Spinal cord (tissue), 10 donors: ENCODE measurements around the gene VASN. TPM values are rescaled to one million over a fixed set of nuclear protein-coding genes. Genes with fewer than 3 reads are reported as not detected.
"Not testable (repeated sequence)": the region's sequence is repeated elsewhere in the genome, so short reads cannot be mapped to it uniquely, and the experiment has no call there.

Experiments
- DNase-seq, 6 donors: peaks; one replicate each; pipeline versions ENCODE4 v3.0.0 to v3.0.0-alpha.2; 2013 to 2015; ENCODE audit warnings: low spot score in 6 of 6, low read depth in 4 of 6
- H3K27ac ChIP-seq: one replicate; pipeline ENCODE4 v1.5.1; 2013; ENCODE audit warnings: low read depth, low read length, control low read depth
- H3K27me3 ChIP-seq: one replicate; pipeline ENCODE4 v1.6.1; 2013; ENCODE audit warnings: low read length; ENCODE audit not compliant: control insufficient read depth, insufficient read depth
- H3K36me3 ChIP-seq: one replicate; pipeline ENCODE4 v1.6.1; 2013; ENCODE audit warnings: low read length; ENCODE audit not compliant: control insufficient read depth, insufficient read depth
- H3K4me1 ChIP-seq: one replicate; pipeline ENCODE4 v1.6.1; 2013; ENCODE audit warnings: low read length; ENCODE audit not compliant: control insufficient read depth, insufficient read depth
- H3K4me3 ChIP-seq: one replicate; pipeline ENCODE4 v1.5.1; 2013; ENCODE audit warnings: low read depth, low read length, control low read depth
- H3K9me3 ChIP-seq: one replicate; pipeline ENCODE4 v1.6.1; 2013; ENCODE audit warnings: low read length; ENCODE audit not compliant: control insufficient read depth, insufficient read depth
- WGBS: methylation state at CpG from one replicate; pipeline ENCODE4 v1.1.5; 2013; ENCODE audit warnings: missing lambda C conversion rate; ENCODE audit not compliant: insufficient coverage; 5-methylcytosine and 5-hydroxymethylcytosine counted together
- polyA plus RNA-seq, 2 donors: library from polyadenylated mRNA; unstranded; fragments of 120-200 nt; gene quantifications; one replicate each; pipeline ENCODE4 v1.2.1, GENCODE V29; 2013; ENCODE audit not compliant: insufficient read length in 2 of 2
- total RNA-seq, 2 donors: library from RNA; depleted of rRNA in 1 of 2; stranded (reverse); fragments of 120-200 nt in 1 of 2; fragments of >200 nt in 1 of 2; gene quantifications; one replicate each; pipeline versions ENCODE4 v1.2.3 to v1.2.4, GENCODE V29; 2013 to 2014
- donor health status: healthy.

VASN gene
- total and polyA plus RNA-seq, 4 donors, result 5.3 to 19.6 (median 9.5) TPM

DNA sequence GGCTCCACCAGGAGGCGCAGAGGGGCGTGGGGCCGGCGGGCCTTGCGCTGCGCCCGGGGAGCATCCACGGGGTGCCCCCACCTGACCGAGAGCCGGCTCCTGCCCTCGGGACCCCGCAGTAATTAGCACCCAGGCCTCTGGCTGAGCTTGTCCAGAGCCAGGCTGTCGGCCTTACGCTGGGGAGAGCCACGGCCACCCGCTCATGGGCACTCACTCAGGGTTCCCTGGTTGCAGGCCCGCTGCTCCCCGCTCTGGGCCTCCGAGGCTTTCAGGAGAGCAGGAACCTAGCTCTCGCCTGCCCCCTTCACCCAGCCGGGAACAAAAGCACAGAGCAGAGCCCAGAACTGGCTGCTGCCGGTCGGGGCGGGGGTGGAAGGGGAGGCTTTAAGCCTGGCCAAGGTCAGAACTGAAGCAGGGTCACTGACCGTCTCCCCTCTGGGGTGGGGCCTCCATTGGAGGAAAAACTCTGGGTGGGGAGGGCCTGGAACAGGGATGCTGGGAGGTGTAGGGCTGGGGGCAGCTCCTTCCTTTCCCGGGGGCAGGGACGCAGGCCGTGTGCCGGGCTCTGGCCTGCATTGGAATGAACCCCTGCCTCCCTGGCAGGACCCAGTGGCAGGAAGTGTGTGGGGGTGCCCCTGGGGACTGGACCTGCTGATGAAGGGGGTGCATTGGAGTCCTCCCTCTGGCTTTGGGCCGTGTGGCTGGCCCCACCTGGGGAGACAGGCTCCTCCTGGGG is 43.4 kb upstream of the VASN start:
- Histone ChIP-seq H3K9me3 (no peaks in the 10 kb centered on the region), H3K4me3 (peak overlapping the region; percentile 21), H3K4me1 (peaks cover 60% of the 10 kb centered on the region), H3K36me3 (peaks cover 38% of the 10 kb centered on the region), H3K27ac (peak overlapping the region; percentile 83), H3K27me3 (no peaks in the 10 kb centered on the region)
- WGBS, result 7% methylated on average over 27 of the region's 30 CpGs
- peak in 2 of 6 donors; percentile 91 for DNase-seq

DNA sequence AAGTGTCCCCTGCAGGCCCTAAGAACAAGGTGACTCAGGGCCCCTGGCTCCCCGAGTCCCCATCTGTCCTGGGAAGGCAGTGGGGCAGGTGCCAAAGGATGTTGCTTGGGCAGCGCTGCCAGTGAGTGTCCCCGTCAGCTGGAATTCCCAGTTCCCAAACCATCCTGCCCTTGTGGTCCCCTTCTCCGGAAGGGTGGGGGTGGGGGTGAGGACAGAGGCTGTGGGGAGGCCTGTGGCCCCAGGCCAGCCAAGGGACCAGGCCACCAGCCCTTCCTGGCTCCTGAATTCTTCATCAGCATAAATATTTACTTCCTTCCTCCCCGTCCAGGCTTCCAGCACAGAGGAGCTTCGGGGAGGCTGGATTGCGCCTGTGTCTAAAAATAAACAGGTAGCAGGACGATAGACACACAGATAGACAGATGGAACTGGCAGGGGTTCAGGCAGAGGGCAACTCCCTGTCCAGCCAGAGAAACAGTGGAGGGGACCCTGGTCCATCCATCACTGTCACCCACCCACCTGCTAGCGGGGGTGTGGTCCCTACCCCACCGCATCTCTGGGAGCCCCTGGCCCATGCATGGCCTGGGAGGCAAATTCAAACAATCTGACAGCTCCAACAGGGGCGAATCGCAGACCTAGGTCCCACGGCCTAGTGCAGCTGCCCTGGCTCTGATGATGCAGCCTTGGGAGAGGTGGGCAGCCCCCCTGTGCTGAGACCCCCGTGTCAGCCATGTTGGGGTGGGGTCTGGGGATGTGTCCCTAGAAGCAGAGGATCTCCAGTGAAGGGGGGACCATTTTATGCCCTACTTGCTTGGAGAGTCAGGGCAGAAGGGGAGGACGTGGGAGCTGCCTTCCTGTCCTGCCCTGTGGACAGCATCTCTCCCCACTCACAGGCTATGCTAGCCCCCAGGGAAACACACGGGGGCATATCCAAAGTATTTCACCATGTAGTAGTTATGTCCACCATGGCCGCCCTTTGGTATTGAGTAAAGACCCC is 42.6 kb upstream of the VASN start:
- Histone ChIP-seq H3K27ac (peak overlapping the region; percentile 83), H3K4me3 (no peak overlapping the region), H3K4me1 (peaks cover 52% of the 10 kb centered on the region), H3K9me3 (no peaks in the 10 kb centered on the region), H3K27me3 (no peaks in the 10 kb centered on the region), H3K36me3 (peaks cover 39% of the 10 kb centered on the region)
- WGBS, result 74% methylated on average over 9 of the region's 17 CpGs
- DNase-seq, result no peak

- H3K27me3 ChIP-seq, result no peaks in the 10 kb centered on the region
- H3K4me3 ChIP-seq, result no peak overlapping the region
- DNase-seq, result peak in 1 of 6 donors; percentile 55
- H3K36me3 ChIP-seq, result peaks cover 41% of the 10 kb centered on the region
- H3K27ac ChIP-seq, result no peak overlapping the region
- H3K4me1 ChIP-seq, result peaks cover 39% of the 10 kb centered on the region
- H3K9me3 ChIP-seq, result no peaks in the 10 kb centered on the region
- WGBS, result 62% methylated on average over 13 of the region's 14 CpGs
Measured at GRCh38 chr16:4330277-4330874, 41.3 kb upstream of the VASN start.

- Histone ChIP-seq H3K4me3 (no peak overlapping the region), H3K27ac (no peak overlapping the region)
- WGBS, result 92% methylated on average over 14 of the region's 14 CpGs
Measured at GRCh38 chr16:4332083-4332482, 39.6 kb upstream of the VASN start.

GRCh38 chr16:4332623-4333307 is 38.9 kb upstream of the VASN start:
- Histone ChIP-seq H3K4me3 (no peak overlapping the region), H3K36me3 (peaks cover 64% of the 10 kb centered on the region), H3K4me1 (peaks cover 28% of the 10 kb centered on the region), H3K27me3 (no peaks in the 10 kb centered on the region), H3K9me3 (no peaks in the 10 kb centered on the region), H3K27ac (no peak overlapping the region)
- WGBS, result 88% methylated on average over 14 of the region's 19 CpGs
- no peak for DNase-seq

More at GRCh38 chr16:4332083-4332482, 39.6 kb upstream of the VASN start:
- DNase-seq, result no peak
- no peaks in the 10 kb centered on the region for H3K27me3 ChIP-seq
- H3K36me3 ChIP-seq, result peaks cover 57% of the 10 kb centered on the region
- peaks cover 32% of the 10 kb centered on the region for H3K4me1 ChIP-seq
- no peaks in the 10 kb centered on the region for H3K9me3 ChIP-seq

GRCh38 chr16:4333308-4333638 is 38.4 kb upstream of the VASN start:
- H3K4me3 ChIP-seq, result no peak overlapping the region
- H3K36me3 ChIP-seq, result peaks cover 69% of the 10 kb centered on the region
- no peak overlapping the region for H3K27ac ChIP-seq
- H3K27me3 ChIP-seq, result no peaks in the 10 kb centered on the region
- no peak for DNase-seq
- WGBS, result 83% methylated on average over 9 of the region's 9 CpGs
- no peaks in the 10 kb centered on the region for H3K9me3 ChIP-seq
- H3K4me1 ChIP-seq, result peaks cover 23% of the 10 kb centered on the region

GRCh38 chr16:4333714-4334113 is 37.9 kb upstream of the VASN start:
- peaks cover 73% of the 10 kb centered on the region for H3K36me3 ChIP-seq
- not testable (repeated sequence) for H3K27ac ChIP-seq, DNase-seq, H3K27me3 ChIP-seq, H3K9me3 ChIP-seq, H3K4me3 ChIP-seq
- 100% methylated on average over 6 of the region's 9 CpGs for WGBS
- H3K4me1 ChIP-seq, result peaks cover 21% of the 10 kb centered on the region

DNA sequence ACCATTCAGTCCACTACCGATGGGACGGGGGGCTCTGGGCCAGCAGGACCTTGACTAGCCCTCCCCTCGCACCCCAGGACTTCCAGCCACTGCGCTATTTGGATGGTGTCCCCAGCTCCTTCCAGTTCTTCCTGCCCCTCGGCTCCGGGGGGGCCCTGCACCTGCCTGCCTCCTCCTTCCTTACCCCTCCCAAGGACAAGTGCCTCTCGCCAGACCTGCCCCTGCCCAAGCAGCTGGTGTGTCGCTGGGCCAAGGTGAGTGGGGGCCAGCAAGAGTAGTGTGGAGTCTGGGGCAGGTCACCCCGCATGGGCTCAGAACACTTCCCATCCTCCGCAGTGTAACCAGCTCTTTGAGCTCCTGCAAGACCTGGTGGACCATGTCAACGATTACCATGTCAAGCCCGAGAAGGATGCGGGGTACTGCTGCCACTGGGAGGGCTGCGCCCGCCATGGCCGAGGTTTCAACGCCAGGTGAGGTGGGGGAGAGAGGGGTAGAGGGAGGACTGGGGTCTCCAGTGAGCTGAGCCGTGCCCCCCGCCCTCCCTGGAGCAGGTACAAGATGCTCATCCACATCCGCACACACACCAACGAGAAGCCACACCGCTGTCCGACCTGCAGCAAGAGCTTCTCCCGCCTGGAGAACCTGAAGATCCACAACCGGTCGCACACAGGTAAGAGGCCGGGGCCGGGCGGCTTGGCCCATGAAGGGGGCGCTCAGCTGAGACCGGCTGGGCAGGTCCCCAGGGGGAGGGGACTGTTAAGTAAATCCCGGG is 36.7 kb upstream of the VASN start:
- 93% methylated on average over 25 of the region's 32 CpGs for WGBS
- Histone ChIP-seq H3K9me3 (no peaks in the 10 kb centered on the region), H3K36me3 (peaks cover 79% of the 10 kb centered on the region), H3K27ac (no peak overlapping the region), H3K4me3 (no peak overlapping the region), H3K27me3 (no peaks in the 10 kb centered on the region), H3K4me1 (peaks cover 21% of the 10 kb centered on the region)
- no peak for DNase-seq
